ENCODE measurements around the gene PAQR9. TPM values are rescaled to one million over a fixed set of nuclear protein-coding genes. Genes with fewer than 3 reads are reported as not detected.
"Not testable (repeated sequence)": the region's sequence is repeated elsewhere in the genome, so short reads cannot be mapped to it uniquely, and the experiment has no call there.

PAQR9 gene, protein sequence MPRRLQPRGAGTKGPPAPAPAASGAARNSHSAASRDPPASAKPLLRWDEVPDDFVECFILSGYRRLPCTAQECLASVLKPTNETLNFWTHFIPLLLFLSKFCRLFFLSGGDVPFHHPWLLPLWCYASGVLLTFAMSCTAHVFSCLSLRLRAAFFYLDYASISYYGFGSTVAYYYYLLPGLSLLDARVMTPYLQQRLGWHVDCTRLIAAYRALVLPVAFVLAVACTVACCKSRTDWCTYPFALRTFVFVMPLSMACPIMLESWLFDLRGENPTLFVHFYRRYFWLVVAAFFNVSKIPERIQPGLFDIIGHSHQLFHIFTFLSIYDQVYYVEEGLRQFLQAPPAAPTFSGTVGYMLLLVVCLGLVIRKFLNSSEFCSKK
- total RNA-seq: not detected

DNA sequence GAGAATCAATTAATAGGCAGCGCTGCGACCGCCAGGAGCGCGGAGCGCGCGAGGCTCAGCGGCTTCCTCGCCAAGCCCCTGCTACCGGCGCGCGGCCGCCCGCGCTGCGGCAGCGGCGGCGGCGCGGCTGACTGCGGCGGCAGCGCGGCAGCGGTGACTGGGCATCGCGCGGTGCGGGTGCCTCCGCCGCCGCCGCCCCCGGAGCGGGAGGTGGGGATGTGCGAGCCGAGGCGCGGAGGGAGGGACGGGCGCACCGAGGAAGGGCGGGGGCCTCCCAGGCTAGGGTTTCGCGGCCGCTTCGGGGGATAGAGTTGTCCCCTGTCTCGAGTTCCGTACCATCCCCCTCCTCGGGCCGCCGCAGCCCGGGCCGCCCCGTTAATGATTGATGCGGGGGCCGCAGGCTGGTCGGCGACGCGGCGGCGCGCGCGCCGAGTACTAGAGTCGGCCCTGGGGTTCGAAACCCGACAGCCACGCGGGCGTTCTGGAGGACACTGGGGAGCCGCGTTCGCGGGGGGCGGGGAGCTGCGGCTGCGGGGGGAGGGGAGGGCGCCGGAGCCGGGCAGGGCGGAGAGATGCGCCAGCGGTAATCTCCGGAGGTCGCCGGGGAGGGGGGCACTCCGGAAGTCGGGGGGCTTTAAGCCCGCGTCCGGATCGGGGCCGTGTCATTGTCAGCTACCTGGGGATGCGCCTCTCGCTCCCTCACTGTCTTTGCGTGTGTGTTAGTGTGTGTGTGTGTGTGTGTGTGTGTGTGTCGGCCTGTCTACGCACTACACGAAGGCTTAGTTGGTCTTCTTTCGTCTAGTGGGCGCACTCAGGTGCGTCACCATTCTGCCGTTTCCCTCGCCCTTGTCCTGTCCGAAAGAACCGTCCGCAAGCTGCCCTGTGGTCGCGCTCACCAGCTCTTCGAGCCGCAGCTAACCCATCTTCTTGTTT, at the start of gene PAQR9:
TSS of gene PAQR9 (minus strand) at position 159 of the 933 bp plus-strand sequence. CDS start 338 bp downstream, outside the sequence.
- peak; percentile 36 for DNase-seq

DNA sequence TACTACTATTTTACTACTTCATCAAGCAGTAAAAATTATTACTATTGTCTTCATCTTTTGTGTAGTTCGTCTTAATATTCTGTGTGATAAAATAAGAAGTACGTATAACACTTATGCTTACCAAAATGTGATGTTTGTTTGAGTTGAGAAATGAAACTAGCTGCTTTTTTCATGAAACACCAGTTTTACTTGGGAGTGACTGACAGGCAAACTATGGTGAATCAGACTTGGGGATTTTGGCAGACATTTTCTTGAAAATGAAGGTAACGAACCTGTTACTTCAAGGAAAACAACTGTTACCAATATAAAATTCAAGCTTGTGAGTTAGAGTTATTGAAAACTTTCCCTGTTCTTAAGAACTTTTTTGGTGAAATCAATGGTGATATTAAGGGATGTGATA, 48.2 kb upstream of the PAQR9 start:
- no peak for DNase-seq

DNA sequence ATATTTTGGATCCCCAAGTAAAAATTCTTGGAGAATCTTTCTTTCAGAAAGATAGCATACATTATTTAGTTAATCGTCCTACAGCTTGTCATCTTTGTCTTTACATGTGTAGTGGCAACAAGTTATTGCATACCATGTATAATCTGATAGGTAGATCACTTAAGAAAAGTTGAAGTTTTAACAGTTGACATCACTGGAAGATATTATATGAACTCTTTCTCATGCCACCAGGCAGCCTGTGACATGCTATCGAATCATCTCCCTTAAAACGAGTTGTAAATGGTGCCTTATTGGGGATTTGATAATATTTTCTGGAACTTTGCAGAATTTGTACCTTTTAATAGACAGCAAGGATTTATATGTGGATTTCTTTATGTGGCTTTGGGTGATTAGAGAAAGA, 46.5 kb upstream of the PAQR9 start:
- no peak for DNase-seq

DNA sequence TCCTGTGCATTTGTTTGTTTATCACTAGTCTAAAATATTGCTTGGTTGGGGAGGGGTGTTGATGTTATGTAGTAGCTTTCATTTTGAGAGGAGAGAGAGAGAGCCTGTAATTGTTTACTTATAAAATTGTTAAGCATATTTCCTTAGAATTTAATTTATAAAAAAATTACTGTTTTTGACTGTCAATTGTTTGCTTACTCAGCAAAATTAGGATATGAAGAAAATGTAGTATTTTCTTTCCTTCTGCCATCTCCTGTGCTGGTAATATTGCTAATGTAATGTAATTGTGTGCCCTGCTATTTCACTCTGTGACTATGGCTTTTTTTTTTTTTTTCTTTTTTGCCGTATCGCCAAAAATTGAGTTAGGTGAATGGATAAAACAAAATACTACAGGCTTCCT, 41.3 kb upstream of the PAQR9 start:
- no peak for DNase-seq

DNA sequence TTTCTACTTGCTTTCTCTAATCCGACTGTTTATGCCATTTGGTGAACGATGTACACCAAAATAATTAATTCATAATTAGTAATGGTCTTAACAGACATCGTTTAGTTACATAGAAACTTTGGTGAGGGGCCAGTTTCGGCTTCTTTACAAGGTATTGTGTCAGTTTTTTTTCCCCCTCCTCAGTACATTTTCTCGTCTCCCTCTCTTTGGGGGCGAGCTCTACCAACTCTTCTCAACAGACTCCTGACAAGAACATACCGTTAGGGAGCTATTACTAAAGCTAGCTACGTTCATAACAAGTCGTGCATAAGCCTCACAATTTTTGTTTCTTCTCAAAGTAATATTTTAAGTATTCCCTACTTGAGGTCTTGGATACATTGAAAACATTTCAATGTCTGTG, 39.3 kb upstream of the PAQR9 start:
- no peak for DNase-seq

DNA sequence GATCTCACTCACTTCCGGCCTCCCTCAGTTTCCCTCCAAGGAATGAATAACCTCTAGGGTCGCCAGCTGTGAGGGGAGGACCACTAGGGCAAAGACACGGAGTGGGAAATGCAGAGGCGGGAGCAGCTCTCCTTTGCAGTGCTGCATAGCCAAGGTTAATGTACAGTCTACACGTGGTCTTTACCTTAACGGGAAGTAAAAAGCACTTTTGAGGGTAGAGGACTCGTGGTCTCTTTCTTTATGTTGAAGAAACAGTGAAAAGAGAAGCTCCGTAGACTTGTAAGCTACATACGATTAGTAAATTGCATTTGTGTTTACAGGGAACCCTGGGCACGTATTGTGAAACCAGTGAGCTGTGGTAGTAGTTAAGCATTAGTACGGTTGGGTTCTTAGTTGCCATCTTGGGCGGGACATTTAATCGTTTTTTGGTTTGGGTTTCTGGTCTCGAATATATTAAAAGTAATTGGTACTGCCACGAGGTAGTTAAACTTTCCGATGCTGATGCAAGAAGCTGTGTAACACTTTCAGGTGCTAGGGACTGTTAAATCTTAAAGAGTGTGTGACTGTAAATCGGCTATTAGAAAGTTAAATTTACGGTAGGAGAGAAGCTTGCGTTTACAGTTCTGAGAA, 38.7 kb upstream of the PAQR9 start:
- peak; percentile 11 for DNase-seq

DNA sequence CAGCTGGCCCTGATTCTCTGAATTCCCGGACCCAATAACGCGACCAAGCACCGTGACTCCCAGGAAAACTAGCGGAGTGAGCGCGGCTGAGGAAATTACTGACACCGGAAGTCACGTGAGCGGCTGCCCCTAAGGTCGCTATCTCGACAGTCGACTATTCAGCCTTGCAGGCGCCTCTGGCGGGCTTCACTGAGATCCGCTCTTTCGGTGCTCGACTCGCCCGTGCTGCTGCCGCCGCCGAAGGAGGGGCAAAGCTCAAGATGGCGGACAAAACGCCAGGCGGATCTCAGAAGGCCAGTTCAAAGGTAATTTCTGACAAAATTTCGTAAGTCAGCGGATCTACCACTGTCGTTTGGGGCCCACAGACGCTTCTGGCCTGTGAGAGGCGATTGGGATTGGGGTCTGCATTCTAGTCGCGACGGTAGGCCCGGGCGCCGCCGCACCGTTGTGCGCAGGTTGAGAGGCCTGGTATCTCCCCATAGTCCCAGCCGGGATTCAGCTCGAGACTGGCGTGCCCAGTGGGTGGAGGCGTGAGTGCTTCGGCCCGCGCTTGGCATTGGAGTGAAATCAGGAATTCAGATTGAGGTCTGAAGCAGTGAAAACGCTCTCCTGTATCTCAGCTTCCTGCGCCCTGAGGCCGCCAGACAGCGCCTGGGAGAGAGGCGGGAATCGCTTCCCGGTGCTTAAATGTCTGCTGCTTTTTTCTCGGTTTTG, 38.1 kb upstream of the PAQR9 start, which contains the start of gene U2SURP:
TSS of gene U2SURP (plus strand) at position 202 of the 714 bp plus-strand sequence. CDS start at position 261, 59 bp downstream.
- DNase-seq: peak; percentile 99

DNA sequence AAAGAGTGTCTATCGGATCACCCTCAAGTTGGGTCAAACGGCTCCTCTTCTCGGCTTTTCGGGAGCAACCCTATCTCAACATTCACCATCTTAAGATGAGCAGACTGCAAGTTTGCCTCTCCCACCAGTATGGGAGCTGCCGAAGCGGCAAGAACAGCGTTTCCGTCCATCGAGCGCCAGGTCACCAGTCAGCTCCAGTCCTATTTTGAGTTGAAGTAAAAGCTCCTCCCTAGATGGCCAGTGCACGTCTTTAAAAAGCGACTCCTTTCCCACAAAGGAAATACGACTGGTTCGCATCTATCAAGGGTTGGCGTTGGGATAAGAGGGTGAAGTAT, 37.5 kb upstream of the PAQR9 start:
- DNase-seq: no peak

DNA sequence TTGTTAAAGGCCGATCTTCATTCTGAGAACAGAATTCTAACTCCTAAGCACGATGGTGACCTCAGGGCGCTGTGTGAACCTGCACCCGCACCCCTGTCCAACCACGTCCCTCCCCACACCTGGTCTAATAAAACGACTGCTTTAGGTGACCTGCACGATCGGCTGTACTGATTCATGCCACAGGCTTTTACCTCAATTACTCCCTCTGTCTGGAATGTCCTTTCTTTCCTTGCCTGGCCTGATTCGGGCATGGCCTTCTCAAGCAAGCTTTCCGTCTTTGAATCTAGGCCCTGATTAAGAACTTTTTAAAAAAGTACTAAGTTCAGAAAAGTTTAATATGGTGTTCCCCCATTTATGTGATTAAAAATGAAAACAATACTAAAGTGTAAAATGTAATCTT, 37.1 kb upstream of the PAQR9 start:
- no peak for DNase-seq

DNA sequence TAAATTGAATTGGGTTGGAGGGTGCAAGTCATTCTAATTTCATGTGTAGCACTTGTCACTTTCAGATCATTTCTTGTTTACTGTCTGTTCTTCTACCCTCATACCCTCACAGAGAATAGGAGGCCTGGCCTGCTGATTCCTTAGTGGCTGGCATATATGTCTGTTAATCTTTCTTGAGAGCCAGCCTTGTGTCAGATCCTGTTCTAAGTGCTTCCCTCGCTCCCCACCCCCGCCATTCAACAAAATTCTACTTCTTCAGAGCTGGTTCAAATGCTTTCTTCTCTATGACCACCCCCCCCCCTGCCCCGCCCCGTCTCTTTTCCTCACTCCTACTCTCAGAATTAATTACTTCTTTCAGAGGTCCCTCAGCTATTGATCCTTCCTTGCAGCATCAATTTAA, 36.4 kb upstream of the PAQR9 start:
- no peak for DNase-seq

DNA sequence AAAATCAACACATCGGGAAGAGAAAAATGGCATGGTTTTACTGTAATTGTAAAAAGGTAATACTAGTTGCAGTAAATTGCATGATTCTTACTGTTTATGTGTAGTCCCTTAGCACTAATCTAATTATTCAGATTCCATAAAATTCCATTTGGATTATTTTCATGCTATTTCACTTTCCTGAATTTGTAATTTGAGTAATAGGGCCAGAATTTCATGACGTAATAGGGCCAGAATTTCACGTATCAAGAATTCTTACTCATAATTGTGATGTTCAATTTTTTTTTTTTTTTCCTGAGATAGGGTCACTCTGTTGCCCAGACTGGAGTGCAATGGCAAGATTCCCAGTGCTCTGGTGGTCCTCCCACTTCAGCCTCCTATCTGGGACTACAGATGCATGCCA, 35.0 kb upstream of the PAQR9 start:
- no peak for DNase-seq

DNA sequence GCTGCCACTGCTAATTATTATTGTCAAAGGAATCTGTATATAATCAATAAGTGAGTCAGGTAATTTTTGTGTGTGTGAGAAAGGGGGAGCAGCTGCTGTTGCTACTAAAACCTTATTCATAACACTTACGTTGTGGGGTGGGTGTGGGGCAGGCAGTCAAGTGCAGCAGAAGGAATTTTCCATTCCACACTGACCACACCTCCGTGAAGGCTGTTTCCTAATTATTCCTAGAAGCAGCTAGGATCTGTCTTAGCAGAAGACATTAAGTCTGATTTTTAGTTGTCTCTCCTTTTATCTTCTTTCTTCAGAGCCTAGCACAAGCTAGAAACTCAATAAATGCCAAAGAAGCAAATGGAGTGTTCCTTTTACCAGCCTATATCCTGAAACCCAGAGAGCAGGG, 33.9 kb upstream of the PAQR9 start:
- no peak for DNase-seq

DNA sequence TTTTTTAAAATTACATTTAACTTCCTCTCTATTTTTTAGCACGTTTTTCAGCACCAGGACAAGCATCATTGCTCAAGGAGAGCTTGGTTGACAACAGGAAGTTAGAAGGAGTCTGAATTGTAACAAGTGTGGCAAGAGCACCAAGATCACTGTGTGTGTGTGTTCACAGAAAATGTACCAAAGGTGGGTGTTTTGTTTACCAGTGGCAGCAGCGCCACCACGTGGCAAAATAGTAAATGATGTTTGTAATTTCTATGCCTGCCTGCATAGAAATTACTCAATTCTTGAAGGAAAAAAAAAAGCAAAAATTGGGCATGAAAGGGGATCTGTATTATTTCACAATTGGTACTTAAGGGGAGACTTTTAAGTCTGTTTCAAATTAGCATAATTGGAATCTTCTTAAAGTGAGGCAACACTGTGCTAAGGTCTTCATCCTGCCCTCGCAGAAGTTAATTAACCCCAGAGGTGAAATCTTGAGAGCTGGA, 30.5 kb upstream of the PAQR9 start:
- peak; percentile 82 for DNase-seq

DNA sequence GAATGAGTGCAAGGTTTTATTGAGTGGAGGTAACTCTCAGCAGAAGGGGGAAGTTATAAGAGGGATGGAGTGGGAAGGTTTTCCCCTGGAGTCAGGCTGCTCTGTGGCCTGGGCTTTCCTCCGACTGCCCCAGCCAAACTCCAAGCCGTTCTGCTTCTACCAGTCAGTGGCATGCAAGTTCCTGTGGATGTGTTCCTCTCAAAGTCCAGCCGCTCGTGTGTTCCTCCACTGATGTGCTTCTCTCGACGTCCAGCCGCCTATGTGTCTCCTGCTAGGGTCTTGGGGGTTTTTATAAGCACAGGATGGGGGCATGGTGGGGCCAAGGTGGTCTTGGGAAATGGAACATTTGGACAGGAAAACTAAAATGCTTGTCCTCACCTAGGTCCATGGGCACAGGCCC, 28.8 kb upstream of the PAQR9 start:
- DNase-seq: no peak

DNA sequence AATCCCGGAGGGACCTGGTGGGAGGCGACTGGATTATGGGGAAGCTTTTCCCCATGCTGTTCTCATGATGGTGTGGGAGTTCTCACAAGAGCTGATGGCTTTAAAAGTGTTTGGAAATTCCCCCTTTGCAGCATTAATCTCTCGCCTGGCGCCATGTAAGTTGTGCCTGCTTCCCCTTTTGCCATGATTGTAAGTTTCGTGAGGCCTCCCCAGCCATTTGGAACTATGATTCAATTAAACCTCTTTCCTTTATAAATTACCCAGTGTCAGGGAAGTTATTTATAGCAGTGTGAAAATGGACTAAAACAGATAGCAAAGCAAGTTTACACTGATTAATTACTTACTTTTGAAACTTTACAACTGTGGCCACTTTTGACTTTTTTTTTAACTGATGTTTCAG, 27.2 kb upstream of the PAQR9 start:
- DNase-seq: no peak

DNA sequence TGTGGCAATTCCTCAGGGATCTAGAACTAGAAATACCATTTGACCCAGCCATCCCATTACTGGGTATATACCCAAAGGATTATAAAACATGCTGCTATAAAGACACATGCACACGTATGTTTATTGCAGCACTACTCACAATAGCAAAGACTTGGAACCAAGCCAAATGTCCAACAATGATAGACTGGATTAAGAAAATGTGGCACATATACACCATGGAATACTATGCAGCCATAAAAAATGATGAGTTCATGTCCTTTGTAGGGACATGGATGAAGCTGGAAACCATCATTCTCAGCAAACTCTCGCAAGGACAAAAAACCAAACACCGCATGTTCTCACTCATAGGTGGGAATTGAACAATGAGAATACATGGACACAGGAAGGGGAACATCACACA, 25.4 kb upstream of the PAQR9 start:
- not testable (repeated sequence) for DNase-seq

DNA sequence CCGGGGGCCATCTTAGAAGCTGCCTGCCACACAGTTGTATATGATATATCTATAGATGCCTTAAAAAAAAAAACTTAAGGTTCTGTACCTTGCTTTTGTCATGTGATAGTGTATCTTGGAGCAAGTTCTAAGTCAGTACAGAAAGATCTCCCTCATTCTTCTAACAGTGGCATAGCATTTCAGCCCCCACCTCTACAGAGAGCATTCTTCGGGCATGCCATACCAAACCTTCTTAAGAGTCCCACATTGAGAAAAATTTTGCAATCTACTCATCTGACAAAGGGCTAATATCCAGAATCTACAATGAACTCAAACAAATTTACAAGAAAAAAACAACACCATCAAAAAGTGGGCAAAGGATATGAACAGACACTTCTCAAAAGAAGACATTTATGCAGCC, 24.7 kb upstream of the PAQR9 start:
- not testable (repeated sequence) for DNase-seq

DNA sequence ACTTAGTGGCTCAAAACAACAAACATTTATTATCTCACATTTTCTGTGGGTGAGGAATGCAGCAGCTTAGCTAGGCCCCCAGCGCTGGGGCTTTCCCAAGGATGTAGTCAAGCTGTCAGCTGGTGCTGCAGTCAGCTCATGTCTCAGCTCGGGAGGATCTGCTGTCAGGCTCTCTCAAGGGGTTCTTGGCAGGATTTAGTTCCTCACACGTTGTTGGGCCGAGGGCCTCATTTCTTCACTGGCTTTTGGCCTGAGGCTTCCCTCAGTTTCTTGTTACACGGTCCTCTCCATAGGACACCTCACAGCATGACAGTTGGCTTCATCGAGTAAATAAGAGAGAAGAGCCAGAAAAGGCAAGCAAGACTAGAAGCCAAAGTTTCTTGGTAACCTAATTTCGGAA, 24.2 kb upstream of the PAQR9 start:
- peak; percentile 68 for DNase-seq

DNA sequence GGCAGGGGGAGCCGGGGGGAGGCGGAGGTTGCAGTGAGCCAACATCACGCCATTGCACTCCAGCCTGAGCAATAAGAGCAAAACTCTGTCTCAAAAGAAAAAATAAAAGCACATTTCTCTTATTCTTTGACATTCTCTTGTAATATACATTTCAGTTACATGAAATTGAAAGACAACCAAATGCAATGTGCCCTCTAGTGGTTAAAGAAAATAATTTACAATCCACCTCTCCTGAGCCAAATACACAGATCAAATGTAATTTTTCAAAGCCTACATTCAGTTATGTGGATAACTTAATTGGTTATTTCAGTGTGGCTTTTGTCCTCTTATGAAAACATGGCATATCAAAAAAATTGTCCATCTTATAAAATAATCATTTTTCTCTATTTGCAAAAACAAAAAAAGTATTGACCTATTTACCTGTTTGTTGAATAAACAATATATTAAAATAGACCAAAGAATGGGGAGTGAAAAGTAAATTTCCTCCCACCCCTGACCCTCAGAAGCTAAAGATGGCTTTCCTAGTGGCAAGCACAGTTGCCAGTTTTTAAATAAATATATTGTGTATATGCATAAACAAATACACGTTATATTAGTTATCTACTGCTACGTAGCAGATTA, 23.7 kb upstream of the PAQR9 start:
- DNase-seq: peak; percentile 59

DNA sequence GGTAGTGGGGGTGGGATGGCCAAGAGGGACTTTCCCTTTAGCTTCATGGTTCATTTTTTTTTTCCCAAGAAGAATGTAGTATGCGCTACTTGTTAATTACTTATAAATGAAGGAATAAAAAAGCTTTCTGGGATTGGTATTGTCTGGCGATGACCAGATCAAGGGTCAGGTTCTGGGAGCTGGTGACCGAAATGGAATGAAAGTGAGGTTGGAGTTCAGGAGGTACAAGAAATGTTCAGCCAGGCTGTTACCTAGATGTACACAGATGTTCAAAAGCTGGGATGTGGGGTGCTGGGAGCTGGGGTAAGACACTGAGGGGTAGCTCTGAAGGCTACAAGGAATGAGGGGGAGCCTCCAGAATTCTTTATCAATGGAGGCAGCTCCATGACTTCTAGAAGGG, 20.8 kb upstream of the PAQR9 start:
- no peak for DNase-seq

DNA sequence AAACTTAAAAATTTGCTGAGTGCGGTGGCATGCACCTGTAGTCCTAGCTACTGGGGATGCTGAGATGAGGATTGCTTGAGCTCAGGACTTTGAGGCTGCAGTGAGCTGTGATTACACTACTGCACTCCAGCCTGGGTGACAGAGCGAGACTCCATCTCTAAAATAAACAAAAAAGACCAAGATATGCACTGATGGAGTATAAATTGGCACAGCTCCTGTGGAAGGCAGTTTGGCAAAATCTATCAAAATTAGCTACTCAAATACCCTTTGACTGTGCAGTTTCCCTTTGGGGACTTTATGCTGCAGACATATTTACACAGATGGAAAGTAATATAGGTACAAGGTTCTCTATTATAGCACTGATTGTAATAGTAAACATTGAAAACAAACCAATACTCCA, 19.8 kb upstream of the PAQR9 start:
- DNase-seq: no peak
